Activated CD4-positive, alpha-beta T cell treated with anti-CD3 and anti-CD28 coated beads, Interleukin-2, Interleukin-4, amounts not matched to agents 100 ng/mL and 50 ng/mL, durations not matched to agents 16 hours and 8 hours (primary cell): ENCODE data around the gene NPIPB8.
A peak's percentile ranks its signal among the peaks of the same experiment; 100 is the strongest.
"Not testable (repeated sequence)": the region's sequence is repeated elsewhere in the genome, so short reads cannot be mapped to it uniquely, and the experiment has no call there.

Source experiments
- DNase-seq: peaks from one replicate; pipeline ENCODE4 v3.0.0-alpha.2; 2020; ENCODE audit warnings: low spot score

Gene NPIPB8

DNA sequence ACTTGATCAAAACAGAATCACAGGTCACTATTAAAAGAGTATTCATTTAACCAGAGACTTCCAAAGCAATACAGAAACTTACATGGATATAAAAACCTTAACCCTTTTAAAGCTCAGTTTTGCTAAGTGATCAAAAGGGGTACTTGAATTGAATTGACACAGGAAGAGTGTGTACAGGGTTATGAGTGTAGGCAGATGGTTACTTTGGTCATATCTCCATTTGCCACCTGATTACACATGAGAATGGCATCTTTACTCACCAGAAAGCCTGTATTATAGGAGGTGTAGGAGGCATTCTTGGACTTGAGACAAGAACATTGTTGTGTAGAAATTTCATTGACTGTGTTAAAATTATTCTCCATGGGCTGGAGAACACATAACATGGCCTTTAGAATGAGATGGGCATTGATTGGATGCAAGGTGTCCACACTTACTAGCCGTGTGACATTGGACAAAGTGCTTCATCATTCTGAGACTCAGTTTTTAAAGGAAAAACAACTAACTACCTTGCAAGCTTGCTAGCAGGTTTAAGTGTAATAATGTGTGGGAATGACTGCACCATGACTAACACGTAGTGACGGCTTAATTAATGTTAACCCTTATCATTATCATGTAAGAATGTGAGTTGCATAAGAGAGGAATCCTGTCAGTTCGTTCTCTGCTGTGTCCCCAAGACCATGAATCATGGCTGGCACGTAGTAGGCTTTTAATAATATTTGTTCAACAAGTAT is 1.6 kb upstream of the NPIPB8 start:
- DNase-seq = not testable (repeated sequence)

DNA sequence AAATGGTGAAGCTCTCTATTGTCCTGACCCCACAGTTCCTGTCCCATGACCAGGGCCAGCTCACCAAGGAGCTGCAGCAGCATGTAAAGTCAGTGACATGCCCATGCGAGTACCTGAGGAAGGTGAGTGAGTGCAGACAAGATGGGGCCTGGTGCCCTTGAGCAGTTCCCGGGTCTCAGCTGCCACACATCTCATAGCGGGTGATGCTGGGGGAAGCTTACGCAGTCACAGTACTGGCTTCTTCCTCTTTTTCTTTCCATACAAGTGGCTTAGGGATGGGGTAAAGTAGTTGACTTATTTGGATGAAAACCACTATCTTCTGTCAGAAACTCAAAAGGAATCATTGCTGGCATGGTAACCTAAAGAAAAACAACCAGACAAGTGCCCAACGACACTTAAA is 494 bp downstream of the NPIPB8 start:
- DNase-seq = not testable (repeated sequence)

DNA sequence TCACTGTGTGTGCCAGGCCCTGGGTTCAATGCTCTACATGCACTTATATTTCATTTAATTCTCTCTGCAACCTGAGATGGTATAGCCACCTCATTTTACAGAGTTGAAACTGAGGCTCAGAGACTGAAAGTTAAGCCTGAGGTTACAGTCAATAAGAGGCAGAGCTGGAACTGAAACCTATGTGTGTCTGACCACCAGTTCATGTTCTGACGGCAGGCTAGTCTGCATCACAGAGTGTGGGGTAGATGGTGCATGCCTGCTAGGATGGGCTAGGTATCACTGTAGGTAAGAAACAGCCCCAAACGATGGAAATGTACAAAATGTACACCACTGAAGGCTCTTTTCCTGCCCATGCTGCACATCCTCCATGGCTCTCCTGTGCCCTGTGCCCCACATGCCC is 2.1 kb downstream of the NPIPB8 start:
- DNase-seq = peak; percentile 35

DNA sequence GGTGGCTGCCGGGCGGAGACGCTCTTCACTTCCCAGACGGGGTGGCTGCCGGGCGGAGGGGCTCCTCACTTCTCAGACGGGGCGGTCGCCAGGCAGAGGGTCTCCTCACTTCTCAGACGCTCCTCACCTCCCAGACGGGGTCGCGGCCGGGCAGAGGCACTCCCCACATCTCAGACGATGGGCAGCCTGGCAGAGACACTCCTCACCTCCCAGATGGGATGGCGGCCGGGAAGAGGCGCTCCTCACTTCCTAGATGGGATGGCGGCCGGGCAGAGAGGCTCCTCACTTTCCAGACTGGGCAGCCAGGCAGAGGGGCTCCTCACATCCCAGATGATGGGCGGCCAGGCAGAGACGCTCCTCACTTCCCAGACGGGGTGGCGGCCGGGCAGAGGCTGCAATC is 28.4 kb downstream of the NPIPB8 start:
- not testable (repeated sequence) for DNase-seq

DNA sequence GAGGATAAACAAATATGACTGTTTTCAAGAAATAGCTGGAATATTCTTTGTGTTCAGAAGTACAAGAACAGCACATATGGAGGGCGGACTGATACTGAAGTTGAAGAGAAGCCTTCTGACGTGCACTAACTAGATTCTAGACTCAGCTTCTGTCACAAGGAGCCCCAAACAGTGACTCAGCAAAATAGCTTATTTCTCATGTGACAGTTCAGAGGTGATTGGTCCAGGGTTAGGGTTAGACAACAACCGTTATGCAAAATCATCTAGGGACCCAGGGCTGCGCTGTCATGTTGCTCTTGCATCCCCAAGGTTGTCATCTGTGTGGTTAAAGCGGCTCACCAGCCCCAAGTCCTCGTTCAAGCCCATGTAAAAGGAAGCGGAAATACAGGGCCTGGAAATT is 29.6 kb downstream of the NPIPB8 start:
- not testable (repeated sequence) for DNase-seq

DNA sequence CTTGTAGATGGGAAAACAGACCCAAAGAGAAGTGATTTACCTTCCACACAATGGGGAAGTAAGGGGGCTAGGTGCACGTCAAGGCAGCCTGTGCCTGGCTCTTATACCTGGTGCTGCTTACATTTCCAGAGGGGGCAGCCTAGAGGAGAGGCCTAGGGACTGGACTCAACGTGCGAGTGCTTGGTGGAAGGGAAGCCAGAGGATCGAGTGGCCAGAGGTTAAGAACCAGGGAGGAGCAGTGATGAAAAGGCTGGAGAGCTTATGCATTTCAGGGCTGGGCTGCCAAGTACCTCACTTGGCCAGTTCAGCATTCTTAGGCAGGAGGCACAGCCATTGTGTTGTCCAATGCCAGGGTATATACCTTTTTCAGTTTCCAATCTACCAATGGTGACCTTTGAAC is 30.3 kb downstream of the NPIPB8 start:
- not testable (repeated sequence) for DNase-seq

DNA sequence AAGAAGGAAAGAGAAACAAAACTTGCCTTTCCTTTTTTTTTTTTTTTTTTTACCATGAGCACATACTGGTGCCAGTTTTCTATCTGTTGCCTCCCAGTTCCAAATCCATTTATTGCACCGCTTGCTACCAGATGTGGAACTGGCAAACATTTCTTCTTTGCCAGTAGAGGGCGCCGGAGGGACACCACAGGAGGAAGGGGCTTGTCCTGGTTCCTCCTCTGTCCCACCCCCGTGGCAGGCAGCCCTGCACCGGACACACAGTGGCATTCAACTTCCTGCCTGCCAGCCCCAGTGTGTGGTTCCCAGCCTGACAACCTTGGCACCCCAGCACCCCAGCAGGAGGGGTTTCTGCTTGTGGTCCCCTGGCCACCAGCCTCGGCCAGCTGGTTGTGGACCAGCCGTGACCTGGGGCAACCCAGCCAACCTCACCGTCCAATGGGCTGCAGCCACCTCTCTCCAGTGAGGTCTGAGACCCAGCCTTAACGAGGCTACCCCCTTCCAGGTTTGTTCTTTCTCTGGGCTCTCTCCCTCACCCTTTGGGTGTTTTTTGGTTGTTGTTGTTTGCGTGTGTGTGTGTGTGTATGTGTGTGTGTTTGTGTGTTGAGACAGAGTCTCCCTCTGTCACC is 50.6 kb downstream of the NPIPB8 start:
- DNase-seq = not testable (repeated sequence)

DNA sequence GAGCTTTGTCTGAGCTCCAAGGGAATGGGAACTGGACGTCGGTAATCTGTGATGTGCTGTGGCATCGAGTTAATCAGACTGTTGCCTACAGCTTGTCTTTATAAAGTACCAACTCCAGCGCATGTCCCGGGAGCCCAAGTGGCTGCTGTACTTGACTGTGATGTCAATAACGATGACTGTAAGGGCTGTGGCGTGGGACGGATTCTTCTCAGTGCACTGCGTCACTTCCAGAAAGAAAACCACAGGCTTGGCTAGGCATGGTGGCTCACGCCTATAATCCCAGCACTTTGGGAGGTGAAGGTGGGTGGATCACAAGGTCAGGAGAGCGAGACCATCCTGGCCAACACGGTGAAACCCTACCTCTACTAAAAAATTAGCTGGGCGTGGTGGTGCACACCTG is 51.6 kb downstream of the NPIPB8 start:
- not testable (repeated sequence) for DNase-seq

DNA sequence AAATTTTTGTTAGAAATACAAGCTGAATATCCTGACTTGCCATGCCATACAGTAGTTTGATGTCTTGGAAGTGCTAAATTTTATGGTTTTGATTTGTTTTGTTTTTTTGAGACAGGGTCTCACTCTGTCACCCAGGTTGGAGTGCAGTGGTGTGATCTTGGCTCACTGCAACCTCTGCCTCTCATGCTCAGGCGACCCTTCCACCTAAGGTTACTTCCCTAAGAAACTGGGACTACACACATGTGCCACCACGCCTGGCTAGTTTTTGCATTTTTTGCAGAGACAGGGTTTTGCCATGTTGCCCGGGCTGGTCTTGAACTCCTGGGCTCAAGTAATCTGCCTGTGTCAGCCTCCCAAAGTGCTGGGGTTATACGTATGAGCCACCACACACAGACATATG is 53.9 kb downstream of the NPIPB8 start:
- DNase-seq = not testable (repeated sequence)

DNA sequence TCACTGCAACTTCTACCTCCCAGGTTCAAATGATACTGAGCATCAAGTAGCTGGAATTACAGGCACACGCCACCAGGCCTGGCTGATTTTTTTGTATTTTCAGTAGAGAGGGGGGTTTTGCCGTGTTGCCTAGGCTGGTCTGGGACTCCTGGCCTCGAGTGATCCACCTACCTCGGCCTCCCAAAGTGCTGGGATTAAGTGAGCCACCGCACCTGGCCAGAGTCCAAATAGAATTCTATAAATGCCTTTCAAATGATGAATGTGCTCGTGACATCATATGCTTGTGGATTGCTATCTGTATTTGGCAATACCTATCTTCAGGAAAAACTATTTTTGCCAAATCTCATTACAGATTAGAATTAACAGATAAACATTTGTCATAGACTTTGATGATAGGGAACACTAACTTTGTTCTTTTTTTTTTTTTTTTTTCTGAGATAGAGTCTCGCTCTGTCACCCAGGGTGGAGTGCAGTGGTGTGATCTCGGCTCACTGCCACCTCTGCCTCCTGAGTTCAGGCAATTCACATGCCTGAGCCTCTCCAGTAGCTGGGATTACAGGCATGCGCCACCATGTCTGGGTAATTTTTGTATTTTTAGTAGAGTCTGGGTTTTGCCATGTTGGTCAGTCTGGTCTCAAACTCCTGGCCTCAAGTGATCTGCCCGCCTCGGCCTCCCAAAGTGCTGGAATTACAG is 55.5 kb downstream of the NPIPB8 start:
- not testable (repeated sequence) for DNase-seq

DNA sequence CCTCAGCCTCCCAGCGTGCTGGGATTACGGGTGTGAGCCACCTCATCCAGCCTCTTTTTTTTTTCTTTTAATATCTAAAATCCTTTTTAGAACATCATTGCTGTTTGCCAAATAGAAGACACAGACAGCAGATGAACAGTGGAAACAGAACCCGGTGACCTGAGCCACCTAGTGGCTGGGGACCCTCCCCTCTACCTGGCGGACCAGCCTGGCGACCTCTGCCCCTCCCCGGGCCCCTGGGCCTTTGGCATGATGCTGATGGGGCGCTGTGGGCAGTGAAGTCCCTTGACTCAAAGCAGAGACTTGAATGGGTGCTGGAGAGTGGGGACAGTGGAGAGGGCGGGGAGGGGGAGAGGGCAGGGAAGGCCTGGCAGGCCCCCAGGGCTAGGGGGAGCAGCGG is 61.9 kb downstream of the NPIPB8 start:
- not testable (repeated sequence) for DNase-seq

DNA sequence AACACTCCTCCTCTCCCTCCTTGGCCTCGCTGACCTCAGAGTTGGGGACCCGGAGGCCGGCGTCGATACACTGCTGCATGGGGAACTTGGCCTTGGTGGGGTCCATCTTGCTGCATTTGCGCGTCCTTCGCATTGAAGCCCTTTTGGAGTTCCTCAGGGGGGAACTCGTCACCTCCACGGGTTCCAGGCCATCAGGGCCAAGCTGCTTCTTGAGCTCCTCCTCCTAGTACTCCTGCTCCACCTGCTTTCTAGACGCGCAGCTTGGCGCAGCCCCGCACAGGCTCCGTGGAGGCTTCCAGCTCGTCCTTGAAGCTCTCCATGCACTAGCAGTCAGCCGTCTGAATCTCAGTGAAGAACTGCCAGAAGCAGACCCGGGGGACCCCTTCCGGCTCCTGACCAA is 62.5 kb downstream of the NPIPB8 start:
- not testable (repeated sequence) for DNase-seq

DNA sequence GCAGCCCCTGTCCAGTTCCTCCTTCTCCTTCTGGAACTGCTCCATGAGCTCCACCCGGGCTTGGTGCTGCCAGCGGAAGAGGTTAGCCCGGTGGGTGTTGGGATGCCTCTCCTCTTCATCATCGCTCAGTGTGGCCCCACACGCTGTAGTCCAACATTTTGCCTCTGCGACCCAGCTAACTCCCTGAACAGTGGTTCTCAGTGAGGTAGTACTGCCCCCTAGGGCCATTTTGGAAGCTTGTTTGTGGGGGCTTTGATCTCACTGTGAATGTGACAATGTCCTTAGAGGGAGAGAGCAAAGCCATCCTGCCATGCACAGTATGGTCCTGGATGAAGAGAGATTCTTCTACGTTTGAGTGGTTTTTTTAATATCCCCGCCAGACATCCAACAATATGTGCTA is 63.5 kb downstream of the NPIPB8 start:
- DNase-seq = not testable (repeated sequence)

DNA sequence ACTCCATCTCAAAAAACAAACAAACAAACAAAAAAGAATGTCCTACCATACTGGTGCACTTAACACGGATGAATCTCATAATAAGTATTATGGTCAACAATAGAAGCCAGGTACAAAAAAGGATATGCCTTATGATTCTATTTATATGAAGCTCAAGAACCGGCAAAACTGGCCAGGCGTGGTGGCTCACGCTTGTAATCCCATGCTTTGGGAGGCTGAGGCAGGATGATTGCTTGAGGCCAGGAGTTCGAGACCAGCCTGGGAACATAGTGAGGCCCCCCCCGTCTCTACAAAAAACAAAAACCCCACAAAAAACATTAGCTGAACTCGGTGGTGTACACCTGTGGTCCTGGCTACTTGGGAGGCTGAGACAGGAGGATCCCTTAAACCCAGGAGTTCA is 66.4 kb downstream of the NPIPB8 start:
- not testable (repeated sequence) for DNase-seq
